ES-I3 (cell line): ENCODE data around the gene LILRA5.

Experiments
- H3K36me3 ChIP-seq: 2 replicates; pipeline ENCODE4 v1.6.1; 2013; ENCODE audit warnings: mild to moderate bottlenecking, low read length, control low read depth, moderate library complexity; ENCODE audit not compliant: insufficient read depth
- H3K4me1 ChIP-seq: 2 replicates; pipeline ENCODE4 v1.6.1; 2013; ENCODE audit warnings: mild to moderate bottlenecking, control low read depth, low read length; ENCODE audit not compliant: insufficient read depth
- H3K9ac ChIP-seq: 2 replicates; pipeline ENCODE4 v1.6.1; 2013; ENCODE audit warnings: low read depth, mild to moderate bottlenecking, low read length, moderate library complexity
- H3K9me3 ChIP-seq: 2 replicates; pipeline ENCODE4 v1.6.1; 2013; ENCODE audit warnings: mild to moderate bottlenecking, low read length, moderate library complexity; ENCODE audit not compliant: control insufficient read depth, insufficient read depth

LILRA5 gene

DNA sequence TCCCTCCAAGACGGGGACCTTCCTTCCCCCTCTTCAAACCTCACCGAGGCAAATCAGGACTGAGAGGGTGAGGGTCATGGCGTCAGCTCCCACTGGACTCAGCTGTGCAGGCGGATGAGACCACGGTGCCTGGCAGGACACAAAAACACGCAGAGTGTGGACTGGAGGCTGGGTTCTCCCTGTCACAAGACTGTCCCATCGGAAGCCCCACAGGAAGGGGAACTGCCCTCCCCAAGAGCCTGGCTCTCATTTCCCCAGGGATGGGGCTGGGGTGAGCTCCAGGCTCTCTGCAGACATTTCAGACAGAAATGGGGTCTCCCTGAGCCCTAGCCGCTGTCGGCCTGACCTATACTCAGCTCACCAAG lies 55.9 kb downstream of the LILRA5 start, which contains the start of gene LILRB5:
Gene LILRB5 (minus strand): TSS at position 158 of the 365 bp plus-strand sequence. CDS start 80 bp downstream, at position 78.
- H3K9ac ChIP-seq: no peak within 1 kb of the TSS
- H3K9me3 ChIP-seq: no peaks in the 10 kb centered on the region
- H3K36me3 ChIP-seq: no peaks in the 10 kb centered on the region
- peaks cover 11% of the 10 kb centered on the region; the same call in 1 of the 2 replicates for H3K4me1 ChIP-seq
